GM19043 (cell line): ENCODE data around the gene TCOF1.

Experiments
- ATAC-seq: cut with Tn5 transposase; IDR thresholded peaks from one replicate; pipeline ENCODE4 v1.9.1; 2021; ENCODE audit warnings: low read depth; ENCODE audit not compliant: unreplicated experiment

TCOF1 gene

GRCh38 chr5:150444770-150445169 lies 87.3 kb downstream of the TCOF1 start:
- ATAC-seq, result no peak

DNA sequence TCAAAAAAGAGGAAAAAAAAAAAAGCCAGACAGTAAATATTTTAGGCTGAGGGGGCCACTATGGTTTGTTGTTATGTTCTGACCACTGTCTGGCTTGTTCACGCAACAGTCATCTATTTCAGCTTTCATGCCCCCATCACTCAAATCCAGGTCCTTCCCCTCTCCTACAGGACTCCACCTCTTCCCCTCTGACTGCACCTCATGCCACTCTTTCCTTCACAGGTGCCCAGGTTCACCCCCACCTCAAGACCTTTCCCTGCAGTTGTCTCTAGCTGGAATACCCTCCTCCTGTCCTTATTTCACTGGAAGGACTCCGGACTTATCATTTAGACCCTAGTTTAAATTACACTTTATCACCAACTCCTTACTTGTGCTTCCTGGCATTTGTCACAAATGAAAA lies 88.6 kb downstream of the TCOF1 start:
- ATAC-seq, result no peak

- no peak for ATAC-seq
Observed at GRCh38 chr5:150446583-150446982, 89.1 kb downstream of the TCOF1 start.

DNA sequence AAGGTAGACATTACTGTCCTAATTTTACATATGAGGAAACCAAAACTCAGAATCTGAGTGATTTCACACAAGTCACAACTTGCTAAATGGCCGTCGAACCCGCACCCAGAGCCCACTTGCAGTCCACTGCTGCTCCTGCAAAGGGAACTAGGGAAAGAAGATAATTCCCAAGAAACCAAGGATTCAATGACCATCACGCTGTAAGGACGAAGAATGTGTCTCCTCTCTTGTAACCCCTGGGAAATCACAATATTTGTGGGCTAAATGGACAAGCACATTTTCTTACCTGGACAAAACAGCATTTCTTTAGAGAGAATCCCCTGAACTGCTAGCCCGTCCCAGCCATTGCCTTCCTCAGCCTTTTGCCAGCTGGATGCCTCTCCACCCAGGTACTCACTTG lies 89.7 kb downstream of the TCOF1 start:
- ATAC-seq, result no peak

GRCh38 chr5:150448334-150448733 lies 90.8 kb downstream of the TCOF1 start:
- ATAC-seq, result no peak

GRCh38 chr5:150448952-150449516 lies 91.5 kb downstream of the TCOF1 start:
- ATAC-seq, result peak; percentile 21
